HepG2 (cell line): ENCODE measurements around the gene RNASE12. TPM values are rescaled to one million over a fixed set of nuclear protein-coding genes. Genes with fewer than 3 reads are reported as not detected.

Experiments used
- ARHGAP35 ChIP-seq: sonication (generic); formaldehyde crosslinking; IDR thresholded peaks from 2 replicates; pipeline ENCODE4 v1.9.0; 2022; ENCODE audit warnings: mild to moderate bottlenecking, inconsistent platforms, moderate library complexity, missing genetic modification reagents, borderline replicate concordance
- CENPT ChIP-seq: sonication (generic); formaldehyde crosslinking; IDR thresholded peaks from 2 replicates; pipeline ENCODE4 v1.8.0; 2022; ENCODE audit warnings: low read depth, mild to moderate bottlenecking, moderate library complexity, missing genetic modification reagents
- FIP1L1 ChIP-seq: fragments of 200-400 bp; formaldehyde crosslinking; IDR thresholded peaks from 2 replicates; pipeline ENCODE4 v1.6.1; 2018; ENCODE audit warnings: low read depth, mild to moderate bottlenecking, low read length, moderate library complexity, borderline replicate concordance; ENCODE audit not compliant: insufficient read depth
- HOXA9 ChIP-seq: sonication (generic); formaldehyde crosslinking; IDR thresholded peaks from 2 replicates; pipeline ENCODE4 v1.8.1; 2022; ENCODE audit warnings: missing genetic modification reagents, mild to moderate bottlenecking, moderate library complexity, borderline replicate concordance
- KMT2A ChIP-seq: sonication (generic); formaldehyde crosslinking; IDR thresholded peaks from 2 replicates; pipeline ENCODE4 v1.4.0; 2020; ENCODE audit warnings: missing genetic modification reagents
- MAZ ChIP-seq, 2 experiments: sonication (generic) in 1 of 2; formaldehyde crosslinking in 1 of 2; IDR thresholded peaks; 2 replicates each; pipeline versions ENCODE4 v1.5.0 to v1.6.1; 2012 to 2020; ENCODE audit warnings: low read depth in 2 of 2, mild to moderate bottlenecking in 2 of 2, borderline replicate concordance in 1 of 2, improper control_type of control experiment in 1 of 2, low read length in 1 of 2, missing genetic modification reagents in 1 of 2, moderate library complexity in 1 of 2
- MZF1 ChIP-seq: sonication (generic); formaldehyde crosslinking; IDR thresholded peaks from 2 replicates; pipeline ENCODE4 v1.8.1; 2023; ENCODE audit warnings: mild to moderate bottlenecking, missing genetic modification reagents, borderline replicate concordance
- REPIN1 ChIP-seq: sonication (generic); formaldehyde crosslinking; IDR thresholded peaks from 2 replicates; pipeline ENCODE4 v1.8.0; 2022; ENCODE audit warnings: missing genetic modification reagents, low read depth, mild to moderate bottlenecking, borderline replicate concordance
- SRSF4 ChIP-seq: fragments of 200-400 bp; formaldehyde crosslinking; IDR thresholded peaks from one replicate; pipeline ENCODE4 v1.6.1; 2018; ENCODE audit warnings: mild to moderate bottlenecking, low read depth, low read length, moderate library complexity; ENCODE audit not compliant: poor library complexity, severe bottlenecking
- TAF1 ChIP-seq: sonication (generic); formaldehyde crosslinking; IDR thresholded peaks from 2 replicates; pipeline ENCODE4 v1.4.0; 2020; ENCODE audit warnings: missing genetic modification reagents
- ZNF274 ChIP-seq: sonication (generic); formaldehyde crosslinking; IDR thresholded peaks from 2 replicates; pipeline ENCODE4 v1.5.1; 2020; ENCODE audit warnings: mild to moderate bottlenecking, missing genetic modification reagents
- ZNF382 ChIP-seq: sonication (generic); formaldehyde crosslinking; IDR thresholded peaks from 2 replicates; pipeline ENCODE4 v1.5.0; 2020; ENCODE audit warnings: missing genetic modification reagents, mild to moderate bottlenecking, borderline replicate concordance
- ZNF563 ChIP-seq: sonication (generic); formaldehyde crosslinking; IDR thresholded peaks from 2 replicates; pipeline ENCODE4 v1.8.0; 2022; ENCODE audit warnings: mild to moderate bottlenecking, moderate library complexity, missing genetic modification reagents
- ZNF747 ChIP-seq: sonication (generic); formaldehyde crosslinking; IDR thresholded peaks from 2 replicates; pipeline ENCODE4 v1.8.1; 2023; ENCODE audit warnings: missing genetic modification reagents, mild to moderate bottlenecking, borderline replicate concordance
- ZSCAN21 ChIP-seq: sonication (generic); formaldehyde crosslinking; IDR thresholded peaks from 2 replicates; pipeline ENCODE4 v1.8.0; 2022; ENCODE audit warnings: mild to moderate bottlenecking, missing genetic modification reagents, moderate library complexity, borderline replicate concordance
- polyA plus RNA-seq, 8 experiments: library from polyadenylated mRNA; depleted of rRNA in 3 of 8; stranded (reverse) in 7 of 8; unstranded in 1 of 8; fragments of >200 nt; fragmentation: Illumina TruSeq in 4 of 8; extraction: Trizol in 4 of 8; gene quantifications; 2 replicates each; pipeline versions ENCODE4 v1.2.1 to v1.2.3, GENCODE V29; 2011 to 2016; ENCODE audit warnings: low read depth in 4 of 8, missing spikeins in 1 of 8, mixed read lengths in 1 of 8; ENCODE audit not compliant: insufficient read depth in 1 of 8
- total RNA-seq, 5 experiments: library from RNA; depleted of rRNA; stranded (reverse); fragments of >200 nt; fragmentation: Illumina TruSeq; extraction: Trizol; gene quantifications; 2 replicates each; pipeline ENCODE4 v1.2.3, GENCODE V29; 2016; ENCODE audit warnings: low read depth in 1 of 5
- TF ChIP-seq, protein P1 (sequence below): sonication (generic); formaldehyde crosslinking; IDR thresholded peaks from 2 replicates; pipeline ENCODE4 v1.9.0; 2021; ENCODE audit warnings: missing genetic modification reagents, borderline replicate concordance
- TF ChIP-seq, protein P2 (sequence below): sonication (generic); formaldehyde crosslinking; IDR thresholded peaks from 2 replicates; pipeline ENCODE4 v1.4.0; 2020; ENCODE audit warnings: mild to moderate bottlenecking, missing genetic modification reagents, borderline replicate concordance
- TF ChIP-seq, protein P3 (sequence below): sonication (generic); formaldehyde crosslinking; IDR thresholded peaks from 2 replicates; pipeline ENCODE4 v1.8.0; 2022; ENCODE audit warnings: missing genetic modification reagents, low read depth, mild to moderate bottlenecking, borderline replicate concordance

The RNASE12 gene
- total and polyA plus RNA-seq, 2 of the 13 experiments (the other 11 are each of a cell fraction or from before 2014, with no cell fraction given): not detected

DNA sequence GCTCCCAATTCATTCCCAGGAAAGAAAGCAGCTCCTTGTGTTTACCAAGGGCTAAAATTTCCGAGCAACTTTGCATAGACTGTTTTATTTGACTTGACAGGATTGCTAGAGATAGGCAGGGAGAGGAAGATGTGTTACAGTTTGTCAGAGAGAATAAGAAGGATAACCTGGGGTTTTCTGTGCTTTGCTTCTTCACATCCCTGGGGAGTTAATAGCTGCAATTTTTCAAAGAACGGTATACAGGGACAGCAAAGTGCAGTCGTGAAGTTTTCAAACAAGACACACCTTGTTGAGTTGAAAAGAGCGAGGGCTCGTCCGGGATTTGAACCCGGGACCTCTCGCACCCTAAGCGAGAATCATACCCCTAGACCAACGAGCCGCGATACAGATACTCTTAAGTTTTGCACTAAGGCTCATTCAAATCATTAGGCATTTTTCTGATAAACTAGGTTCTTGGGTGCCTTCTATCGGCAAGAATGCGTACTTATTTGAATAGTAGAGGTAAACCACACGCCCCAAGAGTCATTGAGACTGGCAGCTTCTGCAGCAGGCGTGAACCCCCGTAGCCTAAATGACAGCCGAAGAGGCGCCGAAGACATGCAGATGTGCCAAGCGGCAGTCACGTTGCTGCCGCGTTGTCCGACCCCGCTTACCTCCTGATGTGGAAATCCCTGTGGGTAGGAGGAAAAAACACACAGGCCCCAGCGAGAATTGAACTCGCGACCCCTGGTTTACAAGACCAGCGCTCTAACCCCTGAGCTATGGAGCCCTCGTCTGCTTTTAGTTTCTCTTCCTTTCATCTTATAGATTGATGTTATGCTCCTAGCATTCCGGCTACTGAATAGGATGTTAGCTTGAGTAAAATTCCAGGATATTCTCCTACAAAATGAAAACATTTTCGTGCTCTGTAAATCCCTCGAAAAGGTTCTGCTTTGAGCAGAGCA, 22.2 kb upstream of the RNASE12 start (continued):
- TF ChIP-seq, protein P1, sequence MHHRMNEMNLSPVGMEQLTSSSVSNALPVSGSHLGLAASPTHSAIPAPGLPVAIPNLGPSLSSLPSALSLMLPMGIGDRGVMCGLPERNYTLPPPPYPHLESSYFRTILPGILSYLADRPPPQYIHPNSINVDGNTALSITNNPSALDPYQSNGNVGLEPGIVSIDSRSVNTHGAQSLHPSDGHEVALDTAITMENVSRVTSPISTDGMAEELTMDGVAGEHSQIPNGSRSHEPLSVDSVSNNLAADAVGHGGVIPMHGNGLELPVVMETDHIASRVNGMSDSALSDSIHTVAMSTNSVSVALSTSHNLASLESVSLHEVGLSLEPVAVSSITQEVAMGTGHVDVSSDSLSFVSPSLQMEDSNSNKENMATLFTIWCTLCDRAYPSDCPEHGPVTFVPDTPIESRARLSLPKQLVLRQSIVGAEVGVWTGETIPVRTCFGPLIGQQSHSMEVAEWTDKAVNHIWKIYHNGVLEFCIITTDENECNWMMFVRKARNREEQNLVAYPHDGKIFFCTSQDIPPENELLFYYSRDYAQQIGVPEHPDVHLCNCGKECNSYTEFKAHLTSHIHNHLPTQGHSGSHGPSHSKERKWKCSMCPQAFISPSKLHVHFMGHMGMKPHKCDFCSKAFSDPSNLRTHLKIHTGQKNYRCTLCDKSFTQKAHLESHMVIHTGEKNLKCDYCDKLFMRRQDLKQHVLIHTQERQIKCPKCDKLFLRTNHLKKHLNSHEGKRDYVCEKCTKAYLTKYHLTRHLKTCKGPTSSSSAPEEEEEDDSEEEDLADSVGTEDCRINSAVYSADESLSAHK (CRISPR knock-in tag): peak; percentile 47
- TF ChIP-seq ZNF747 (CRISPR knock-in tag): peak; percentile 83; the same call in 1 of the 2 replicates
- TF ChIP-seq REPIN1 (CRISPR knock-in tag): peak; percentile 96
- TF ChIP-seq CENPT (CRISPR knock-in tag): no peak
- TF ChIP-seq, protein P2, sequence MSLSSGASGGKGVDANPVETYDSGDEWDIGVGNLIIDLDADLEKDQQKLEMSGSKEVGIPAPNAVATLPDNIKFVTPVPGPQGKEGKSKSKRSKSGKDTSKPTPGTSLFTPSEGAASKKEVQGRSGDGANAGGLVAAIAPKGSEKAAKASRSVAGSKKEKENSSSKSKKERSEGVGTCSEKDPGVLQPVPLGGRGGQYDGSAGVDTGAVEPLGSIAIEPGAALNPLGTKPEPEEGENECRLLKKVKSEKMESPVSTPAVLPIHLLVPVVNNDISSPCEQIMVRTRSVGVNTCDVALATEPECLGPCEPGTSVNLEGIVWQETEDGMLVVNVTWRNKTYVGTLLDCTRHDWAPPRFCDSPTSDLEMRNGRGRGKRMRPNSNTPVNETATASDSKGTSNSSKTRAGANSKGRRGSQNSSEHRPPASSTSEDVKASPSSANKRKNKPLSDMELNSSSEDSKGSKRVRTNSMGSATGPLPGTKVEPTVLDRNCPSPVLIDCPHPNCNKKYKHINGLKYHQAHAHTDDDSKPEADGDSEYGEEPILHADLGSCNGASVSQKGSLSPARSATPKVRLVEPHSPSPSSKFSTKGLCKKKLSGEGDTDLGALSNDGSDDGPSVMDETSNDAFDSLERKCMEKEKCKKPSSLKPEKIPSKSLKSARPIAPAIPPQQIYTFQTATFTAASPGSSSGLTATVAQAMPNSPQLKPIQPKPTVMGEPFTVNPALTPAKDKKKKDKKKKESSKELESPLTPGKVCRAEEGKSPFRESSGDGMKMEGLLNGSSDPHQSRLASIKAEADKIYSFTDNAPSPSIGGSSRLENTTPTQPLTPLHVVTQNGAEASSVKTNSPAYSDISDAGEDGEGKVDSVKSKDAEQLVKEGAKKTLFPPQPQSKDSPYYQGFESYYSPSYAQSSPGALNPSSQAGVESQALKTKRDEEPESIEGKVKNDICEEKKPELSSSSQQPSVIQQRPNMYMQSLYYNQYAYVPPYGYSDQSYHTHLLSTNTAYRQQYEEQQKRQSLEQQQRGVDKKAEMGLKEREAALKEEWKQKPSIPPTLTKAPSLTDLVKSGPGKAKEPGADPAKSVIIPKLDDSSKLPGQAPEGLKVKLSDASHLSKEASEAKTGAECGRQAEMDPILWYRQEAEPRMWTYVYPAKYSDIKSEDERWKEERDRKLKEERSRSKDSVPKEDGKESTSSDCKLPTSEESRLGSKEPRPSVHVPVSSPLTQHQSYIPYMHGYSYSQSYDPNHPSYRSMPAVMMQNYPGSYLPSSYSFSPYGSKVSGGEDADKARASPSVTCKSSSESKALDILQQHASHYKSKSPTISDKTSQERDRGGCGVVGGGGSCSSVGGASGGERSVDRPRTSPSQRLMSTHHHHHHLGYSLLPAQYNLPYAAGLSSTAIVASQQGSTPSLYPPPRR (CRISPR knock-in tag): peak; percentile 58
- no peak; the same call in 1 of the 2 replicates for TF ChIP-seq ARHGAP35 (CRISPR knock-in tag)
- TF ChIP-seq ZSCAN21 (CRISPR knock-in tag): peak; percentile 76
- TF ChIP-seq ZNF563 (CRISPR knock-in tag): peak; percentile 75; the same call in 1 of the 2 replicates
- TF ChIP-seq, protein P3, sequence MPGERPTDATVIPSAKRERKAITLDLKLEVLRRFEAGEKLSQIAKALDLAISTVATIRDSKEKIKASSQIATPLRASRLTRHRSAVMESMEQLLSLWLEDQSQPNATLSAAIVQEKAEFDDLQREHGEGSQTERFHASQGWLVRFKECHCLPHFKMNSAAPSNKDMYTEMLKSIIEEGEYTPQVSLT (CRISPR knock-in tag): peak; percentile 69; the same call in 1 of the 2 replicates
- peak; percentile 68; the same call in 1 of the 2 replicates for TF ChIP-seq KMT2A
- TF ChIP-seq MAZ (IDR thresholded peaks at IDR 0.05; ENCODE audit: borderline replicate concordance, low read depth, low read length): no peak; the same call in 1 of the 2 replicates
- TF ChIP-seq MAZ (CRISPR knock-in tag; IDR thresholded peaks at IDR 0.05; ENCODE audit: low read depth): peak; percentile 88
- TF ChIP-seq ZNF382: no peak
- no peak for TF ChIP-seq MZF1 (CRISPR knock-in tag)
- no peak; the same call in 1 of the 2 replicates for TF ChIP-seq TAF1 (CRISPR knock-in tag)
- no peak for TF ChIP-seq HOXA9 (CRISPR knock-in tag)
- no peak for TF ChIP-seq SRSF4
- peak; percentile 86; the same call in 1 of the 2 replicates for TF ChIP-seq ZNF274 (CRISPR knock-in tag)
- TF ChIP-seq FIP1L1: 0 out of 2 replicates have a peak, but pooled peaks have one; percentile 42
